Right ventricle myocardium inferior (tissue), 1 donor: ENCODE results near the gene MAD1L1. TPM values are rescaled to one million over a fixed set of nuclear protein-coding genes. Genes with fewer than 3 reads are reported as not detected.
"Not testable (repeated sequence)": the region's sequence is repeated elsewhere in the genome, so short reads cannot be mapped to it uniquely, and the experiment has no call there.

Source experiments
- ATAC-seq: fragments of 200-7000 bp; cut with Tn5 transposase; one replicate; pipeline ENCODE4 v1.9.1; 2020; ENCODE audit warnings: mild to moderate bottlenecking, moderate library complexity
- DNase-seq: peaks from one replicate; pipeline ENCODE4 v3.0.0; 2021; ENCODE audit errors: missing footprints
- intact Hi-C: fragments of 100-400 bp; cut with DNase I; formaldehyde crosslinking; loops from one replicate; pipeline ENCODE4 v1.11.0; 2022
- total RNA-seq: library from RNA; stranded (reverse); fragmentation: NEBNext Ultra II Directional; extraction: Animal tissue kit (Norgen Biotek cat#: 25700); gene quantifications from one replicate; pipeline ENCODE4 v1.2.1, GENCODE V29; 2021
- donor health status: DM: no; HTN: yes; CAD: no; lungs with severe emphysema.

MAD1L1 gene
- total RNA-seq, 1 donor from 2014 or later: 19.1 TPM

DNA sequence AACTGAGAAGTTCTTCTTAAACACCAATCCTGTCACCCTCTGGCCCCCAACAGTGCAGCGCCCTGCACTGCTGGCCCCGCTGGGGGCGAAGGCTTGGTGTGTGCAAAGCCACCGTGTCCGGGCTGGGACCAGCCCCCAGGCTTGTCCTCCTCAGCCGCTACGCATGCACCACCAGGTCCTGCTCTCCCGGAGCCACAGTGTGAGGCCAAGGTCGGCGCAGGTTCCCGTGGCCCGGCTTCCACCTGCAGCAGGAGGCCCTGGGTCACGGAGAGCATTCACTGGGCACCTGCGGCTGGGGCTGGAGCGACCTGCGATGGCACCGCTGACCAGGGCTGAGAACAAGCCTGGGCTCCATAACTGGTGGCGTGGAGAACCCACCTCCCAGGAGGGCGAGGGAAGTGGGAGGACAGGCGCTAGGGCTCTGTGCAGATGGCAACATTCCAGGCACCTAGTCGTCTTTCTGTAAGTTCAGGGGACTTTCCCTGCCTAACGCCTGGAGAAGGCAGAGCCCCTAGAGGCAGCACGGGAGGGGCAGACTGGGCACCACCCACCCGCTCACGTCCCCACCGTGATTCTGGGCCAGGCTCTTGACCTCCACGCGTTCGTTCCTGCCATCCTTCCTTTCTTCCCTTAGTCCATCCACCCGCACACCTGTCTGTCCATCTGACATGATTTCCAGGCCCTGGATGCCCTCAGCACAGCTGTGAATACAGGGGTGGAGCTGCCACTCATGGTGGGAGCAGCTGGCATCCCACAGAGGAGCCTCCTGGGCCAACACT lies 291.1 kb downstream of the MAD1L1 start:
- ATAC-seq (no peak), DNase-seq (peak; percentile 50)
- intact Hi-C loops: no loop called here

DNA sequence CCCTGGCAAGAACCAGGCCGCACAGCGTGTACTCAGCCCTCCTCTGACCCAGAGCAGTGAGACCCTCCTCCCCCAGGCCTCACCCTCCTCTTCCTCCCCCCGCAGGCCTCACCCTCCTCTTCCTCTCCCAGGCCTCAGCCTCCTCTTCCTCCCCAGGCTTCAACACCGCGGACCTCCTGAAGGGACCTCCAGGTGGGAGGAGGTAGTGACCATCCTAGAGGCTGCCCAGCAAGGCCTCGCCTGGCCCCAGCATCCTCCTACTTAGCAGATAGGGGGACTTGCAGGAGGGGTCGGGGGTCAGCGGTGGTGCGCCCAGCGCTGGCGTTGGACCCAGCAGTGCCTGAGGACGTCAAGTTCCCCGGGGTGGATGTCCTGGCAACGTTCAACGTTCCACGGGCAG lies 291.9 kb downstream of the MAD1L1 start:
- DNase-seq (peak; percentile 40), ATAC-seq (no peak)
- intact Hi-C loops: no loop called here

DNA sequence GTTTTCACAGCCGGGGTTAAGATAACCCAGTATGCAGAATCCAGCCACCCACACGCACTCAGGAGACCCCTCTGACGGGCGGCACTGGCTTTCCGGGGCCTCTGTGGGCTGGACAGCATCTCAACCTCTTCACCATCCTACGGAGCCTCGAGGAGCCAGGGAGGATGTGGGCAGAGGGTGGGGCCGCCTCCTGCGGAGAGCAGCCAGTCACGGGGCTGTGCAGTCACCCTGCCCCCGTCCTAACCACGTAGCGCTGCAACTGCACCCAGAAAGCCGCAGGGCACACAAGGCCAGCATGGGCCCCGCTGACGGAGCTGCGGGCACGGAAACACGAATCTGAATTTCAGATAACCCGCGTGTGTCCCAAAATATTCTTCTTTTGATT lies 292.4 kb downstream of the MAD1L1 start:
- peak; percentile 81 for ATAC-seq
- intact Hi-C loops: no loop called here
- peak; percentile 88 for DNase-seq

DNA sequence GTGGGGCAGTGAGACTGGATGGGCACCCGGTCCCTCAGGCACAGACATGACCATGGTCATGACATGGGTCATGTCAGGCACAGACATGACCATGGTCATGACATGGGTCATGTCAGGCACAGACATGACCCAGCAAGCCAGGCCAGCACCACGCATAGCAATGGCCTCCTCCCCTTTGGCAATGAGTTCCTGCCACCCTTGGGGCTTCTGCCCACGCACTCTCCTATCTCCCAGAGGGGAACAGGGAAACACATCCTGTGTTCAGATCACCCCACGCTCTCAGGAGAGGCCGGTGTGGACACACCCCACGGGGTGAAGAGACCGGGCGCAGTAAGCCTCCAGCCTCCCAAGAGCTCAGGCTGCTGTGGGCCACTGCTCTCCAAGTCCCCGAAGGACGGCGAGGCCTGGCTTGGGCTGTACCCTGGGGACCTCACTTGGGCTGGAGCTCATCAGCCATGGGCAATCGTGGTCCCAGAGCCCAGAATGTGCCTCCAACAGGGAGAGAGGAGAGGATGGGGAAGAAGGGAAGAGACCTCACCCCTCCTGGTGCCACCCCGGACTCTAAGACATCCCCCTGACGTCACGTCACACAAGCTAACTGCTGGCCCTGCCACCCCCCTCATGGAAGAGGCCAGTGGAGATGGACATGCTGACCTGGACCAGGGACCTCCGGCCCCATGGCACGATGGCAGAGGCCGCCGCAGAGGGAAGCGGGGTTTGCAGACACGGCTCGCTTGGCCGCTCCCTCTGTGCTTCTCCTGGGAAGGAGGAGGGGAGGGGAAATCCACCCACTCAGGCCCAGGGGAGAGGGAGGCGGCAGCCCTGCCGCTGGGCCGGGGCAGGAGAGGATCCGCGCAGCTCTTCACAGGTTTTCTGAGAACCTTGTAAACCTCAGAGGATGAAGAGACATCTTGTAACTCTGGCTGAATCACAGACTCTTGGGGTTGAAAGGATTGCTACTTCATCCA lies 293.0 kb downstream of the MAD1L1 start:
- intact Hi-C loops: no loop called here
- ATAC-seq (no peak), DNase-seq (peak; percentile 70)

DNA sequence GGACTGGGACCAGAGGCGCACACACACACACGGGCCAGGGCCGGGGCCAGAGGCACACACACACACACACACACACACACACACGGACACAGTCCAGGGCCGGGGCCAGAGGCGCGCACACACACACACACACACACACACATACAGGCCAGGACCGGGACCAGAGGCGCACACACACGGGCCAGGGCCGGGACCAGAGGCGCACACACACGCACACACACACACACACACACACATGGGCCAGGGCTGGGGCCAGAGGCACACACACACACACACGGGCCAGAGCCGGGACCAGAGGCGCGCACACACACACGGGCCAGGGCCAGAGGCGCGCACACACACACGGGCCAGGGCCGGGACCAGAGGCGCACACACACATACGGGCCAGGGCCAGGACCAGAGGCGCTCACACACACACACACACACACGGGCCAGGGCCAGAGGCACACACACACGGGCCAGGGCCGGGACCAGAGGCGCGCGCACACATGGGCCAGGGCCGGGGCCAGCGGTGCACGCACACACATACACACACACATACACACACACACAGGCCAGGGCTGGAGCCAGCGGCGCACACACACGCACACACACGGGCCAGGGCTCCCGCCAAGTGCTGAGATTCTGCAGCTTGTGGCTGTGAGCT lies 293.8 kb downstream of the MAD1L1 start:
- DNase-seq (peak; percentile 65), ATAC-seq (no peak)
- intact Hi-C loops: no loop called here

DNA sequence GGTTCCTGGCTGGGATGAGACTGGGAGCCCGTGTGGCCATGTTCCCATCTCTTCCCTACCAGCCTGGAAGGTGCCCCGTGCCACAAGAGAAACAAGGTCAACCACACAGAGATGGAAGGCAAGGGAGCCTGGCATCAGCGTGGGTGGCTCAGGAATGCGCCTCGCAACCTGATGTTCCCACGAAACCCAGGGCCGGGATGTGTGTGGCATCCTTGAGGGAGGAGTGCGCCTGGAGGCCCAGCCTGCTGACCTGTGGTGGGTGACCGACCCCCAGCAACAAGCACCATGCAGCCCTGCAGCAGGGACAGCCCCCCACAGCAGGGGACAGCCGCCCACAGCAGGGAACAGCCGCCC lies 295.5 kb downstream of the MAD1L1 start:
- ATAC-seq: no peak
- no peak for DNase-seq
- intact Hi-C loops: no loop called here

DNA sequence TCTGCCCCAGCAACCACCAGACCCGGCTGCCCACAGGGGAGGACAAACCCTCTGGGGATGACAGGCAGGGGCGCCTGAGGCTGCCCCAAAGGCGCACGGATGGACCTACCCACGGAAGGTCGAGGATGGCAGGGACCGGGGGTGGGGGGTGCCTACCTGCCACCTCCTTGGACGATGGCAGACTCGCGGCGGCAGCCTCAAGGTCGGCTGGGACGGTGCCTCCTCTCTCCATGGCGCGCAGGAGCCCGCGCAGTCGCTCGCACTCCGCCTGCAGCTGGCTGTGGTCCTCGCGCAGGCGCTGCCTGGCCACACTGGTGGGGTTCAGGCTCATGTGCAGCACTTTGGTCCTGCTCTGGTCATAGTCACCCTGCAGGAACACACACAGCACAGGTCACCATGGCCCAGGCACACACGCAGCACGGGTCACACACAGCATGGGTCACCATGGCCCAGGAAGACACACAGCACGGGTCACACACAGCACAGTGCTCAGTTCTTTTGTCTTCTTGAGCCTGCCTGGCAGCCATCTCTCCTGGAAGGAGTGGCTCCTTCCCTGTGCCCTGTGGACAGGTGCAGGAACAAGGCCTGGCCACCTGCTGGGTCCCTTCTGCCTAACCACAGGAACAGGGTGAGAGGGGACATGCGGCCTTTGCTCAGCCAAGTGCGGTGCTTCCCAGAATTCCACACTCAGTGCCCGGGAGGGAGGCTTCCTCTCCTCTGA lies 296.1 kb downstream of the MAD1L1 start:
- no peak for ATAC-seq
- intact Hi-C loops: no loop called here
- DNase-seq: peak; percentile 43

DNA sequence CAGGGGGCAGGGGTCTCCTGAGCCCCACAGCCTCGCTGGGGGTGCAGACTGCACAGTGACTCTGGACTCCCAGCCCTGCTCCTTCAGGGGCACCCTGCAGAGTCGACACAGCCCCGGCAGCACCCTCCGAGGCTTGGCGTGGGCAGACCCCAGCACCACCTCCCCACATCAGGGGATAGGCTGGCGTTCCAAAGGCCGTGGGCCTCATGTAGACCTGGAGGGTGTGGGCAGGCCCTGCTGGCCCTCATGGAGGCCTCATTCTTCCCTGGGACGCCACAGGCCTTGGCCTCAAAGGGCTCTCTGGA lies 296.8 kb downstream of the MAD1L1 start:
- ATAC-seq (no peak), DNase-seq (no peak)
- intact Hi-C loops: no loop called here

DNA sequence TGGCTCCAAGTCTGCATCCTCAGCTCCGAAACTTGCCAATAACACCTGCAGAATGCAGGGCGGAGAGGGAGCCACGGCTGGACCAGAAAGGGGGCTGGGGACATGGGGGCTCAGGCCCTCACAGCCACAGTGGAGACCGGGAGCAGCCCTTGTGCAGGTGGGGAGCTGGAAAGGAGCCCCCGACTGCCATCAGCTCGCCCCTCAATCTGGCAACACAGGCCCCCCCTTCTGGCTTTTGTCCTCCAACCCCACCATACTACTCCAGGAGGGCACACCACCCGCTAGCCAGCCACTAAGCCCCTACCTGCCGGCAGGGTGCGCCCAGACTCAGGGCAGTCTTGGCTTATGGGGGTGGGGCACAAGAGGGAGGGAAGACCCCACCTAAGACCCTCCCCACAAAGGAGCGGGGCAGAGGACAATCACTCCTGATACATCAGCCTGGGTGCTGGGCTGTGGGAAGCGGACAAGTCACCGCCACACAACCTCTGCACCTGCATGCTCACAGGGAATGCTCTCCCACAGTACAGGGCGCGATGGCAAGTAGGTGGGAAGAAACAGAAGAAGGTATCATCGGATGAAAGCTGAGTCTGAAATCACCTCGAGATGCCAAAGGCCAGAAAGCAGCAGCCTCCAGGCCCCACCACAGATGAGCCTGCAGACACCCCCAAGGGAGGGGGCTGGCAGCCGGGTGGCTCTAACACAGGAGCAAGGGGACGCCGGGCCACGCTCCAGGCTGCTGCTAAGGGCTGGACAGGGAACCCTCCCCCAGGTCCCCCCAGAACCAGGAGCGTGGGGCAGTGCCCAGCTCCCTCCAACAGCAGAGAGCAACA lies 297.4 kb downstream of the MAD1L1 start:
- DNase-seq: peak; percentile 47

DNA sequence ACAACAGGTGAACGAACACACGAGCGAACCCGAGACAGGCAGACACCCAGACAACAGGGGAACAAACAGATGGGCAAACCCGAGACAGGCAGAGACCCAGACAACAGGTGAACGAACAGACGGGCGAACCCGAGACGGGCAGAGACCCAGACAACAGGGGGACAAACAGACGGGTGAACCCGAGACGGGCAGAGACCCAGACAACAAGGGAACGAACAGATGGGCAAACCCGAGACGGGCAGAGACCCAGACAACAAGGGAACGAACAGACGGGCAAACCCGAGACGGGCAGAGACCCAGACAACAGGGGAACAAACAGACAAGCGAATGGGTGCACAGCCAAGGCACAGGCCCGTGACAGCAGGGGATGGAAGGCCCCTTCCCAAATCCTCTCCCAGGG lies 298.0 kb downstream of the MAD1L1 start:
- DNase-seq: peak; percentile 7
- no peak for ATAC-seq
- intact Hi-C loops: no loop called here

More for the DNA sequence above, 297.4 kb downstream of the MAD1L1 start:
- intact Hi-C loops: no loop called here
- no peak for ATAC-seq

DNA sequence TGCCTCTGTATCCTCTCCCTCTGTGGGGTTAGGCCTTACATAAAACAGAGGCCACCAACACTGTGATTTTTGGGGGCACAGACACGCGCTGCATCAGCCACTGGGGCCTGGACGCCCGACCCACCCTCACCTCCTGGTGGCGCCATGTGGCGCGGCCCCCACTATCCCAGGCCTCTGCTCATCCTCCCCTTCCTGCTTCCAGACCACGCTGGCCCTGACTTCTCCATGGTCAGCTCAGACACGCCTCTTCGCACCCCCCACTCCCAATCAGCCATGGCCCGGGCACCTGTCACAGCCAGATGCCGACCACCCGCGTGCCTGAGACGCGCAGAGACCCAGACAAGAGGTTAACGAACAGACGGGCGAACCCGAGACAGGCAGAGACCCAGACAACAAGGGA lies 298.7 kb downstream of the MAD1L1 start:
- ATAC-seq: no peak
- peak; percentile 14 for DNase-seq
- intact Hi-C loops: no loop called here

DNA sequence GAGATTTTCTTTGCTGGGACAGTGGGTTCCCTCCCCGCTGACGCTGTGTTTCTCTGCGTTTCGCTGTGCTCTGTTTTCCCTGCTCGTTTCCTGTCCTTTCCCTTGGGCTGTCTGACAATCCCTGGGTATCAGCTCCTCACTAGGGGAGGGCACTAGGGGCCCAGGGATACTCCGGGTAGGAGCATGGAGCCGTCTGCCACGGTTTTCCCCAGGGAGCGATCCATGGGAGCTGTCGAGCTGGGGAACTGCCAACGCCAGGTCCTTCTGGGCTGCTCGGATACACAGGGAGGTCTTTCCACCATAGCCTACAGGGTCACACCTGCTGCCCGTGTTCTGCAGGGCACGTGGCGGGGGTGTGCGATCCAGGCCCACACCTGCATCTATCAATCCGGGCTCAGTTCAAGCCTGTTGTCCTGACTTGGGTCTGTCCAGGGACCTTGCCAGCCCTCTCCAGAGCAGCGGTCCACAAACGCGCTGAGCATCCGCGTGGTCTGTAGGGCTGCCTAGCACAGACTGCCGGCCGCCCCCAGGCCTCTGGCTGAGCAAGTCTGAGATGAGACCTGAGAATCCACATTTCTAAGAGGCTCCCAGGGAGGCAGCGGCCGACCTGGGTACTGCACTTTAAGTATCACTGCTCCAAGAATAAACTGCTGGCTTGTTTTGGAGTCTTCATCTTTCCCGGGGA lies 299.5 kb downstream of the MAD1L1 start:
- intact Hi-C loops: no loop called here
- ATAC-seq: no peak
- DNase-seq: peak; percentile 57

DNA sequence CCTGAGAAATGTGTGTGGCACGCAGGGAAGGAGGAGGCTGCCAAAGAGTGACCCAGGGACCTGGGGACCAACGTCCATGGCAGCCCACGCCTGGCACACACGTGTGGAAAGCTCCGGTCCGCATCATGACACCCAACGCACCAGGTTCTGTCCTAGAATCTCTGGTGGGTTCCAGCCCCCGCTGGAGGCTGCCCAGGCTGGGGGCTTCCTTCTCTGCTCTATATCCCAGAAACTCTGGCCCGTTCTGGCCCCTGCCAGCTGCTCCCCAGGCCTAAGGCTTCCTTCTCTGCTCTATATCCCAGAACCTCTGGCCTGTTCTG lies 300.8 kb downstream of the MAD1L1 start:
- intact Hi-C loops: no loop called here
- DNase-seq (peak; percentile 26), ATAC-seq (no peak)

DNA sequence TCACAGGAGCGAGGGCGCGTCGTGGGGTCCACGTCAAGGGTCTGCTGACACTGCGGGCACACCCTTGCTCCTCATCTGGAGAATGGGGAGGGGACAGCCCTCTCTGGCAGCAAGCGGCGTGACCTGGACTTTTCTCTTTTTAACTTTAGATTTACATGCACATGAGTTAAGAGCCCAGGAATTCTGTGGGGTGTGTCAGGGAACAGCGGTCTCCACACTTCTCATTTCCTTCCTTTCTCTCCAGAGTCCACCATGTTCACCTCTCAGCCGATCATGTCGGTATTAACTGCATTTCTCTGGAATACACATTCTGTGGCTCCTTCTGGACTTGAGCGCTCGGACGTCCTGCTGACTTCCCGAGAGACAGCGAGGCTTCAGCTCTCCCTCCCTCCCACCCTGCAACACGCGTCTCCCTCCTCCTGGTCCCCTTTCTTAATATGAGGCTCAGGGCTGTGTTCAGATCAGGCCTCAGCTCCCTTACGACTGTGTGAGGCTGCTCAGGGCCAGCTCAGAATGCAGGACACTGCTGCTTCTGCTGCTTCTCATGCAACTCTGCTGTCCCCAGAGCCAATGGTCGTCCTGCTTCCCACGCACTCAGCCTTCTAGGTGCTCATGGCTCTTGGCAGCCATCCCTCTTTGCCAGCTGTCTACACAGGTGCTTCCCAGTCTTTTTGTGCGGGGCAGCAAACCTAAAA lies 301.3 kb downstream of the MAD1L1 start:
- intact Hi-C loops: no loop called here
- ATAC-seq (no peak), DNase-seq (no peak)

DNA sequence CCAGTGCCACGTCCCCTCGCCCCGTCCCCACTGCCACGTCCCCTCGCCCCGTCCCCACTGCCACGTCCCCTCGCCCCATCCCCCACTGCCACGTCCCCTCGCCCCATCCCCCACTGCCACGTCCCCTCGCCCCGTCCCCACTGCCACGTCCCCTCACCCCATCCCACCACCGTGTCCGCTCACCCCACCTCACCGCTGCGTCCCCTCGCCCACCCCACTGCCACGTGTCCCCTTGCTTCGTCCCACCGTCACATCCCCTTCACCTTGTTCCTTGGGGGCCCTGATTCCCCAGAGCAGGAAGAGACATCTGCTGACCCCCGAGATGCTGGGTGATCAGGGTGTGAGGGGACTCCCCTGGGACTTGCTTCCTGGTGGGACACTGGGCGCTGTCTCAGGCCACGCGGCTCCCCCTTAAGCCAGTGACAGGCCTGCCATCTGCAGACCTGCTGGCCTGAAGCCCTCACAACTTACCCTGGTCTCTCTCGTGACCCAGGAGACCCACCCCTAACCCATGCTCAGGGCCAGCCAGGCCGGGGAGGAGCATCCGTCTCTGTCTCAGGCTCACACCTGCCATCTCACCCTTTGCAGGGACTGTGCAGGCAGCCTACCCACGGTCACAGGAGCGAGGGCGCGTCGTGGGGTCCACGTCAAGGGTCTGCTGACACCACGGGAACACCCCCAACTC lies 302.2 kb downstream of the MAD1L1 start:
- peak; percentile 25 for DNase-seq
- intact Hi-C loops: no loop called here
- ATAC-seq: no peak

DNA sequence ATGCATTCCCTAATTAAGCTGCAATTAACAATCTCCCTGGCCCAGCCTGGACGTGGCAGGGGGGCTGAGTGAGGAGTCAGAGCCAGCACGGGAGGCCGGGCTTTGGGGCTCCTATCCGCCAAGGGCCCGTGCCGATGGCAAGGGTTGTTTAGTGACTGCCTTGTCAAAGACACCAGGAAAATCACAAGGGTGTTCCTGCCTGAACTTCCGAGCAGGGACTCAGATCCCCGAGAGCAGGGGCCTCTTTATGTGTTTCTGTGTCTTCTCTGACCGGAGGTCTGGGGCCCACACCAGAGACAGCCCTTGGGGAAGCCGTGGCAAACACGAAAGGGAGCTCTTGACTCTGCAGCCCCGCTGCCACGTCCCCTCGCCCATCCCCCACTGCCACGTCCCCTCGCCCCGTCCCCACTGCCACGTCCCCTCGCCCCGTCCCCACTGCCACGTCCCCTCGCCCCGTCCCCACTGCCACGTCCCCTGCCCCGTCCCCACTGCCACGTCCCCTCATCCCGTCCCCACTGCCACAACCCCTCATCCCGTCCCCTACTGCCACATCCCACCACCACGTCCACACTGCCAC lies 303.3 kb downstream of the MAD1L1 start:
- DNase-seq: peak; percentile 11
- intact Hi-C loops: loop anchor here (10.0 kb wide), 1 partner anchor 115 kb away; no protein-coding TSS in a partner anchor
- not testable (repeated sequence) for ATAC-seq
